IMR-90 (cell line): ENCODE results near the gene RAB43. TPM values are rescaled to one million over a fixed set of nuclear protein-coding genes. Genes with fewer than 3 reads are reported as not detected.
"Not testable (repeated sequence)": the region's sequence is repeated elsewhere in the genome, so short reads cannot be mapped to it uniquely, and the experiment has no call there.

Experiments
- ATAC-seq: fragments of 200-7000 bp; cut with Tn5 transposase; 2 replicates; pipeline ENCODE4 v1.9.1; 2020; ENCODE audit warnings: low read depth, mild to moderate bottlenecking, moderate library complexity
- BruUV-seq: library from RNA; stranded (reverse); fragments of 400-500 nt; replicated peaks from 2 replicates; lab custom pipeline; 2021; lab: Mats Ljungman, UMichigan
- CTCF ChIA-PET: fragments of 300-600 bp; formaldehyde crosslinking; extraction: SDS; loops from one replicate; lab custom pipeline; 2021; ENCODE audit warnings: antibody characterized with exemption; lab: Yijun Ruan, JAX
- POLR2A ChIA-PET: fragments of 300-600 bp; sonication (Branson Sonifier 250); formaldehyde crosslinking; loops from one replicate; lab custom pipeline; 2022; ENCODE audit warnings: antibody characterized with exemption; ENCODE audit not compliant: unreplicated experiment; lab: Charles Lee
- DNase-seq: peaks from one replicate; pipeline ENCODE4 v3.0.0; 2013
- H2AFZ ChIP-seq: replicated peaks from 2 replicates; pipeline ENCODE3; 2013; ENCODE audit warnings: low read length, mild to moderate bottlenecking; ENCODE audit not compliant: poor library complexity
- H2AK5ac ChIP-seq: 2 replicates; pipeline ENCODE4 v1.6.1; 2013; ENCODE audit warnings: low read depth, low read length, inconsistent platforms
- H2AK9ac ChIP-seq: replicated peaks from 2 replicates; pipeline ENCODE3; 2013; ENCODE audit warnings: mild to moderate bottlenecking, low read depth, low read length, moderate library complexity; ENCODE audit not compliant: poor library complexity
- H2BK120ac ChIP-seq: 2 replicates; pipeline ENCODE4 v1.6.1; 2013; ENCODE audit warnings: low read depth, low read length, inconsistent platforms
- H2BK15ac ChIP-seq: 3 replicates; pipeline ENCODE4 v1.6.1; 2013; ENCODE audit warnings: low read depth, low read length, inconsistent platforms
- H2BK20ac ChIP-seq: 2 replicates; pipeline ENCODE4 v1.6.1; 2013; ENCODE audit warnings: low read depth, mild to moderate bottlenecking, inconsistent platforms, low read length, moderate library complexity
- H2BK5ac ChIP-seq: 2 replicates; pipeline ENCODE4 v1.6.1; 2013; ENCODE audit warnings: mild to moderate bottlenecking, low read depth, low read length, inconsistent platforms; ENCODE audit not compliant: poor library complexity, severe bottlenecking
- H3K14ac ChIP-seq: replicated peaks from 2 replicates; pipeline ENCODE4 v1.6.1; 2013; ENCODE audit warnings: low read depth, low read length, inconsistent platforms
- H3K18ac ChIP-seq: 2 replicates; pipeline ENCODE4 v1.6.1; 2013; ENCODE audit warnings: low read depth, low read length, control low read depth
- H3K23ac ChIP-seq: 2 replicates; pipeline ENCODE4 v1.6.1; 2013; ENCODE audit warnings: low read depth, low read length, inconsistent platforms
- H3K27ac ChIP-seq: 2 replicates; pipeline ENCODE4 v1.5.1; 2013; ENCODE audit warnings: mild to moderate bottlenecking, control low read depth, low read length; ENCODE audit not compliant: insufficient read depth
- H3K27me3 ChIP-seq: 2 replicates; pipeline ENCODE4 v1.6.1; 2013; ENCODE audit warnings: low read length; ENCODE audit not compliant: control insufficient read depth, insufficient read depth
- H3K36me3 ChIP-seq: 2 replicates; pipeline ENCODE4 v1.6.1; 2013; ENCODE audit warnings: low read length, mixed read lengths; ENCODE audit not compliant: control insufficient read depth, insufficient read depth
- H3K4ac ChIP-seq: 2 replicates; pipeline ENCODE4 v1.6.1; 2013; ENCODE audit warnings: low read depth, low read length, inconsistent platforms
- H3K4me1 ChIP-seq: 2 replicates; pipeline ENCODE4 v1.6.1; 2013; ENCODE audit warnings: low read length, mixed read lengths; ENCODE audit not compliant: control insufficient read depth, insufficient read depth
- H3K4me2 ChIP-seq: 2 replicates; pipeline ENCODE4 v1.6.1; 2013; ENCODE audit warnings: low read depth, mild to moderate bottlenecking, control low read depth, low read length, moderate library complexity
- H3K4me3 ChIP-seq: 2 replicates; pipeline ENCODE4 v1.5.1; 2013; ENCODE audit warnings: low read depth, mild to moderate bottlenecking, control low read depth, low read length, moderate library complexity; ENCODE audit not compliant: insufficient read depth
- H3K56ac ChIP-seq: 2 replicates; pipeline ENCODE4 v1.6.1; 2013; ENCODE audit warnings: low read length, inconsistent platforms; ENCODE audit not compliant: insufficient read depth; ENCODE audit errors: extremely low read depth
- H3K79me1 ChIP-seq, 2 experiments: 2 replicates each; pipeline ENCODE4 v1.6.1; 2013; ENCODE audit warnings: low read length in 2 of 2, inconsistent platforms in 1 of 2, low read depth in 1 of 2
- H3K9ac ChIP-seq: 2 replicates; pipeline ENCODE4 v1.6.1; 2013; ENCODE audit warnings: low read depth, low read length, control low read depth
- H3K9me1 ChIP-seq: 2 replicates; pipeline ENCODE4 v1.6.1; 2013; ENCODE audit warnings: low read length, inconsistent platforms; ENCODE audit not compliant: insufficient read depth
- H3K9me3 ChIP-seq: 2 replicates; pipeline ENCODE4 v1.6.1; 2013; ENCODE audit warnings: low read length; ENCODE audit not compliant: control insufficient read depth, insufficient read depth
- H4K20me1 ChIP-seq: 2 replicates; pipeline ENCODE4 v1.6.1; 2013; ENCODE audit warnings: low read length, inconsistent platforms; ENCODE audit not compliant: insufficient read depth
- H4K5ac ChIP-seq: 2 replicates; pipeline ENCODE4 v1.6.1; 2013; ENCODE audit warnings: mild to moderate bottlenecking, low read depth, low read length, control low read depth
- H4K8ac ChIP-seq, 2 experiments: 2 replicates each; pipeline ENCODE4 v1.6.1; 2013; ENCODE audit warnings: low read depth in 2 of 2, low read length in 2 of 2, control low read depth in 1 of 2, inconsistent platforms in 1 of 2
- H4K91ac ChIP-seq: 2 replicates; pipeline ENCODE4 v1.6.1; 2013; ENCODE audit warnings: low read depth, low read length, inconsistent platforms; ENCODE audit not compliant: insufficient read depth
- WGBS, 2 experiments: methylation state at CpG; one replicate each; pipeline versions ENCODE4 v1.1.5 to v1.1.7; 2013; ENCODE audit warnings: missing lambda C conversion rate in 2 of 2; ENCODE audit not compliant: insufficient read length in 1 of 2; ENCODE audit errors: extremely low coverage in 2 of 2; 5-methylcytosine and 5-hydroxymethylcytosine counted together
- dilution Hi-C: fragments of 300-500 bp; cut with HindIII; formaldehyde crosslinking; loops from one replicate; pipeline ENCODE4 v1.14.3; 2018; ENCODE audit warnings: low sequenced_read_pairs; ENCODE audit not compliant: unreplicated experiment
- in situ Hi-C: fragments of 300-500 bp; cut with MboI; formaldehyde crosslinking; loops from 3 replicates; pipeline ENCODE4 v1.14.3; 2019; ENCODE audit warnings: low sequenced_read_pairs, inconsistent platforms, mixed read lengths
- intact Hi-C: fragments of 100-400 bp; cut with micrococcal nuclease; formaldehyde crosslinking; loops from 2 replicates; pipeline ENCODE4 v1.10.0; 2022
- polyA plus RNA-seq, 3 experiments: library from polyadenylated mRNA; depleted of rRNA; stranded (reverse); fragments of >200 nt; gene quantifications; 2 replicates each; pipeline ENCODE4 v1.2.3, GENCODE V29; 2012; ENCODE audit warnings: low replicate concordance in 1 of 3
- total RNA-seq: library from RNA; depleted of rRNA; stranded (reverse); fragments of >200 nt; gene quantifications from 2 replicates; pipeline ENCODE4 v1.2.3, GENCODE V29; 2012

RAB43 gene
- total and polyA plus RNA-seq, 2 of the 4 experiments (the other 2 are of a cell fraction) = 9.9 to 14.0 TPM

- H4K20me1 ChIP-seq, H3K4me3 ChIP-seq, H3K27ac ChIP-seq, H4K5ac ChIP-seq, H2BK5ac ChIP-seq, H2BK120ac ChIP-seq, H2BK15ac ChIP-seq, H4K91ac ChIP-seq, H3K18ac ChIP-seq, H3K4ac ChIP-seq, H4K8ac ChIP-seq, H2BK20ac ChIP-seq, dilution Hi-C loops, H3K23ac ChIP-seq, BruUV-seq, in situ Hi-C loops, H3K4me1 ChIP-seq, H3K27me3 ChIP-seq, H2AK9ac ChIP-seq, POLR2A ChIA-PET, H3K9ac ChIP-seq, H3K9me3 ChIP-seq, H3K14ac ChIP-seq, intact Hi-C loops, H3K79me1 ChIP-seq, H3K4me2 ChIP-seq, H2AFZ ChIP-seq, ATAC-seq, DNase-seq, H2AK5ac ChIP-seq, H3K9me1 ChIP-seq, H3K56ac ChIP-seq: not testable (repeated sequence)
- H3K36me3 ChIP-seq = peaks cover 45% of the 10 kb centered on the region
- 93% methylated on average over 4 of the region's 10 CpGs; no CpG with 5 or more reads in 1 of the 2 experiments for WGBS, 2 experiments
- CTCF ChIA-PET = interaction anchor here (0.6 to 1.1 kb wide), 4 partner anchors 10 to 166 kb away, joined by 3 to 5 read pairs (median 3); no protein-coding TSS in a partner anchor
These were observed 14.7 kb upstream of the RAB43 start for GRCh38 chr3:129136275-129136674.
